Activated T-helper 9 cell treated with anti-CD3 and anti-CD28 coated beads, Interleukin-2, amount 50 U/mL, for 16 hours (primary cell): Measurements from ENCODE around the gene FHDC1.

Source experiments
- DNase-seq: peaks from one replicate; pipeline ENCODE4 v3.0.0-alpha.2; 2020; ENCODE audit warnings: low read depth

Gene FHDC1

GRCh38 chr4:153005899-153006381 lies 69.8 kb downstream of the FHDC1 start:
- no peak for DNase-seq

DNA sequence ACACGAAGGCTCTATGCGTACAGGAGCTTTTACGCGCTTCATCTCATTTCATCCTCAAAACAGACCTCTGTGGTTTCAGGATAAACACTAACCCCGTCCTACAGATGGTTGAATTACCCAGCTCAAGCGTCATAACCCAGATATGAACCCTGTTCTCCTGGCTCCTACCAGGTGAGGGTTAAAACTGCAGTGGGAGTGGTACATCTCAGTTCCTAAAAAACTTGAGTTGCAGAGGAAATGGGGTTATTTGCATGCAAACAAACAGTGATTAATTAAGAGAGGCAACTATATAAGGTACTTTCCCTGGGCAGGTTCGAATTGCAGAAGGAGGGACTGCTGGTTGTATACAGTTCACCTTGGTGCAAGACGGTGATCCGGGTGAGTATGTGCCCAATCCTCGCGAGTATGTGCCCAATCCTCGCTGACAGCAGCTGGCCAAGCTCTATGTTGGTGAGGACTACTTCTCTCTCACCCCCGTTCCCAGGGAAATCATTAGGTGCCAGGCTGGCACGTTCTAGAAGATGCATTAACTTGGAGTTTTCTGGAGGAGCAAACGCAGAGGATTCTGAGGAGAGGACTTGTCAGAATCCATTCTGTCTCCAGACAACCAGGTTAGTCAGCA lies 72.6 kb downstream of the FHDC1 start:
- no peak for DNase-seq

- DNase-seq, result no peak
Measured at GRCh38 chr4:153010146-153010545, 74.0 kb downstream of the FHDC1 start.

GRCh38 chr4:153013202-153013977 lies 77.3 kb downstream of the FHDC1 start:
- no peak for DNase-seq

GRCh38 chr4:153014460-153014859 lies 78.3 kb downstream of the FHDC1 start:
- no peak for DNase-seq

- no peak for DNase-seq
Measured at GRCh38 chr4:153016592-153016991, 80.5 kb downstream of the FHDC1 start.

GRCh38 chr4:153018031-153018430 lies 81.9 kb downstream of the FHDC1 start:
- DNase-seq, result no peak

DNA sequence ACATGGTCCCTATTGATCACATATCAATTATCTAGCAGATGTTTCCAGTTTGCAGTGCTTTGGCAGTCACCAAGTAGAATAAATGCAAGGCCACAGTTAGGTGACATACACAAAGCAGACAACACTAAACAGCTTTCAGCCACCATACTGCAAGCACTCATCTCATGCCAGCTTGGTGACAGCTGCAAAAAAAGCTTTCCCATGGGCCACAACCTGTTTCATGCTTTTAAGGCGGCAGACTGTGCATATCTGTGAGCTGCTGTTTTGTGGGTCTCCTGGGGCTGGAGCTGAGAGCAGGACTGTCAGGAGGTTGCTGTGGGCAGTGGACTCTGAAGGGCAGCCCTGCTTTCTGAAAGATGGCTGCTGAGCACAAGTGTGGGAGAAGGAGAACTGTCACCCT lies 82.6 kb downstream of the FHDC1 start:
- DNase-seq, result no peak

- DNase-seq, result no peak
Measured at GRCh38 chr4:153019906-153020305, 83.8 kb downstream of the FHDC1 start.

DNA sequence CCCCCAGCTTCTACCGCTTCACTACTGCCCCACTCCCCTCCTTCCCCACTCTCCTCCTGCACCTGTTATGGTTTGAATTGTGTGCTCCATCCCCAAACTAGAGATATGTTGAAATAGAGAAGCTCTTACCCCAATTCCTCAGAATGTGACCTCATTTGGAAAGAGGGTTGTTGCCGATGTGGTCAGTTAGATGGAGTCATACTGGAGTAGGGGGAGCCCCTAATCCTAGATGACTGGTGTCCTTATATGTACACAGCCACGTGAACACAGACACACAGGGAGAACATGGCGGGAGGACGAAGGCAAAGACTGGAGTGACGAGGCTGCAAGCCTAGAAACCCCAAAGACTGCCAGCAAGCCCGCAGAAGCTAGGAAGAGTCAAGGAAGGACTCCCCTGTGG lies 84.3 kb downstream of the FHDC1 start:
- DNase-seq, result no peak

GRCh38 chr4:153021276-153021675 lies 85.2 kb downstream of the FHDC1 start:
- DNase-seq, result no peak

- DNase-seq, result no peak
Measured at GRCh38 chr4:153022241-153022715, 86.2 kb downstream of the FHDC1 start.

- DNase-seq, result no peak
Measured at GRCh38 chr4:153023139-153023538, 87.0 kb downstream of the FHDC1 start.

DNA sequence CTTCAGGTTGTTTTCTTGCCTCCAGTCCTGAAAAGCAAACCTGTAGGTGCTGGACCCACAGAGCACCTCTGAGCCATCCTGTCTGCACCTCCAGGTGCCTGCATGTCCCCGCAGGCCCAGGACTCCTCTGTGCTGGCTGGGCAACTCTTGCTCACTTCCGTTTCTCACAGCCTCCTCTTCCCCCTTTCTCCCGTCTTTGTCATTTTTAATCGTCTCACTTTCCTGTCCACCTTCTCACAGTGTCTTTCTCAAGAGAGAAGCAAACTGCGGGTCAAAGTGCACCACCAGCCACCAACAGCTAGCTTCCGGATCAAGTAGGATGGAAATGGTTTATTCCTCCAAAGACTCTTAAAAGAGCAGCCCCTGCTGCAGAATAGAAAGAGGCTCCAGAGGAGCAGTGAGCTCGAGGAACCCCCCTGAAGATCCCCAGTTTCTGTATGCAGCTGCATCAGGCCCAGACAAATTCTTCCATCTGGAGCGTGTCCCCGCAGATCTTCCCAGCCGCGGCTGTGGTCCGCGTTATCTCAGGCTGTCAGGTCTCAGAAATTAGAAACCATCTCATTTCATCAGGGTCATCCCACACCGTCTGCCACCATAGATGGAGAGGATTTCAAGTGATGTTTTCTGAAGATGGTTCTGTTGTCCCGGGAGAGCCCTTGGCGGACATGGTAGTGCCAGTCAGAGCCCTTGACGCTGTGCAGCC lies 87.7 kb downstream of the FHDC1 start:
- no peak for DNase-seq

DNA sequence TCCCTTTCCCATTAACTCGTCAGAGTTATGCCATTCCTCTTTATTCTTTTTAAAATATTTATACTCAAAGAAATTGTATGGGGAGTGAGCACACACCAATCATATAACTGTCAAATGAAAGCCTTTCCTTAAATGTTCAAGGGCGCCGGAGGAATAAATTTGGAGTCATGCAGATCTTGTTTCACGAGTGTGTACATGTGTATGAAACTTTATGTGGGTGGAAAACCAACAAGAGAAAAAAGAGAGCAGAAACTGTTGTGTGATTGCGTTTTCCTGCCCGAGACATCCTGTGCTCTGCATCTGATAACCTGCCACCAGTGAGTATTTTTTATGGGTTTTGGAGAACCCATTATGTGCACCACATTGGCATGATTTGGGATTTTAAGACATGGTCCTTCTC lies 88.3 kb downstream of the FHDC1 start:
- no peak for DNase-seq

DNA sequence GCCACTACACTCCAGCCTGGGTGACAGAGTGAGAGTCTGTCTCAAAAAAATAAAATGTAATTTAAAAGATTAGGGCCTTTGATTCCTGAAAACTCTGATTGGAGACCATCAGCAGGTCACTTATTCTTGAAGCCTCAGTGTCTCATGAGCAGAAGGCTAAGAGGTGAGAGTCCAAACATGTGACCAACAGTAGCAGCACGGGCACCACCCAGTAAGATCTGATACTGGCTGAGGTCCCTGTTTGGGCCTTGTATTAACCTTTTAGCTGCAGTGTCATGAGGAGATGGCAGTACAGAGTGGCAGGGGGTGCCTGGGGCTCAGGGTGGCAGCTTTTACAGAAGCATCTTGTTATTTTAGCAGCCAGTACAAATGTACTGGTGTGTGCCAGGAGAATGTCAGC lies 89.3 kb downstream of the FHDC1 start:
- no peak for DNase-seq

- DNase-seq, result no peak
Measured at GRCh38 chr4:153026591-153027346, 90.6 kb downstream of the FHDC1 start.

DNA sequence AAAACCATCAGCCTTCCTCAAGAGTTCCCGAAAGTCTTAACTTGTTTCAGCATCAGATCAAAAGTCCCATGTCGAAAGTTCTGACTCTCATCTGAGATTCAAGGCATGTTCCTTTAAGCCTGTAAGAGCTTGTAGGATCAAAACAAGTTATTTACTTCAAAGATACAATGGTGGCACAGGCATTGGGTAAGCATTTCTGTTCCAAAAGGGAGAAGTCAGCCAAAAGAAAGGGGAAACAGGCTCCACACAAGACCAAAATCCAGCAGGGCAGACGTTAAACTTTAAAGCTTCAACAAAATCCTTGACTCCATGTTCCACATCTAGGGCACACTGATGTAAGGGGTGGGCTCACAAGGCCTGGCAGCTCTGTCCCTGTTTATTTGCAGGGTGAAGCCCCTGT lies 91.7 kb downstream of the FHDC1 start:
- DNase-seq, result no peak

DNA sequence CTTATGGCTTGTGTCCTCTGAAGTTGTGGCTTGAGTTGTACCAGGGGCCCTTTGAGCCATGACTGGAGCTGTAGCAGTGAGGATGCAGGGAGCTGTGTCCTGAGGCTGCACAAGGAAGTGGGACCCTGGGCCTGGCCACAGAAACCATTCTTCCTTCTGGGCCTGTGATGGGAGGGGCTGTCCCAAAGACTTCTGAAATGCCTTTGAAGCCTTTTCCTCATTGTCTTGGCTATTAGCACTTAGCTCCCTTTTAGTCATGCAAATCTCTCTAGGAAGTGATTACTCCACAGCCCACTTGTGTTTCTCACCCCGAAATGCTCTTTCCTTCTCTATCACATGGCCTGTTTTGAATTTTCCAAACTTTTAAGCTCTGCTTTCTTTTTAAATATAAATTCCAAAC lies 92.4 kb downstream of the FHDC1 start:
- no peak for DNase-seq
